Measurements from ENCODE around the gene GASK1A.

The GASK1A gene

DNA sequence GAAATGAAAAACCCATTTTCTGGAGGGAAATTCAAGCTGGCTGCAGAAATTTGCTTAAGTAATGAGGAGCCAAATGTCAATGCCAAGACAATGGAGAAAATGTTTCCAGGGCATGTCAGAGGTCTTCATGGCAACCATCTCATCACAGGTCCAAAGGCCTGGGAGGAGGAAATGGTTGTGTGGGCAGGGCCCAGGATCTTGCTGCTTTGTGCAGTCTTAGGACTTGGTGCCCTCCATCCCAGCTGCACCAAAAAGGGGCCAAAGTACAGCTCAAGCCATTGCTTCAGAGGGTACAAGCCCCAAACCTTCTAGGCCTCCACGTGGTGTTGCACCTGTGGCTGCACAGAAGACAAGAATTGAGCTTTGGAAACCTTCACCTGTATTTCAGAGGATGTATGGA is 67.5 kb downstream of the GASK1A start:
- Histone ChIP-seq H3K4me1 (ENCODE audit: control insufficient read depth, insufficient read depth, low read length) (no peaks in the 10 kb centered on the region), H3K27ac (ENCODE audit: extremely low read depth, low read depth, low read length) (no peak overlapping the region), H3K9me3 (ENCODE audit: control insufficient read depth, insufficient read depth, low read depth, low read length) (no peaks in the 10 kb centered on the region), H3K4me3 (ENCODE audit: low read depth, low read length) (no peak overlapping the region), H3K36me3 (ENCODE audit: control insufficient read depth in 2 of 2, insufficient read depth in 1 of 2, low read length in 2 of 2) (no peaks in the 10 kb centered on the region)
- no peak for TF ChIP-seq ZNF76 (tag by site-specific recombination; IDR thresholded peaks at IDR 0.05; ENCODE audit: borderline replicate concordance, low read depth)
- no peak for TF ChIP-seq PATZ1 (tag by site-specific recombination; IDR thresholded peaks at IDR 0.05)
- peak; percentile 59 for TF ChIP-seq ZNF585B (tag by site-specific recombination; IDR thresholded peaks at IDR 0.05)
- TF ChIP-seq ZNF449 (tag by site-specific recombination; IDR thresholded peaks at IDR 0.05) = no peak
- no peak for TF ChIP-seq ZNF366 (tag by site-specific recombination; conservative IDR thresholded peaks at IDR 0.05)
- TF ChIP-seq ZNF121 (tag by site-specific recombination; IDR thresholded peaks at IDR 0.05) = no peak
- TF ChIP-seq GFI1B (tag by site-specific recombination; IDR thresholded peaks at IDR 0.05) = no peak
- no peak for TF ChIP-seq TSHZ1 (tag by site-specific recombination; IDR thresholded peaks at IDR 0.05; ENCODE audit: borderline replicate concordance)
- ChIA-PET CTCF (no interaction called here), POLR2A (no interaction called here)

GRCh38 chr3:43048470-43048869 is 69.4 kb downstream of the GASK1A start:
- CTCF ChIA-PET = no interaction called here
- Histone ChIP-seq H3K9me3 (ENCODE audit: control insufficient read depth, insufficient read depth, low read depth, low read length) (no peaks in the 10 kb centered on the region), H3K27ac (ENCODE audit: extremely low read depth, low read depth, low read length) (no peak overlapping the region), H3K4me1 (ENCODE audit: control insufficient read depth, insufficient read depth, low read length) (no peaks in the 10 kb centered on the region), H3K36me3 (ENCODE audit: control insufficient read depth in 2 of 2, insufficient read depth in 1 of 2, low read length in 2 of 2) (no peaks in the 10 kb centered on the region), H3K4me3 (ENCODE audit: low read depth, low read length) (no peak overlapping the region)
- POLR2A ChIA-PET = no interaction called here
- TF ChIP-seq, protein P1, sequence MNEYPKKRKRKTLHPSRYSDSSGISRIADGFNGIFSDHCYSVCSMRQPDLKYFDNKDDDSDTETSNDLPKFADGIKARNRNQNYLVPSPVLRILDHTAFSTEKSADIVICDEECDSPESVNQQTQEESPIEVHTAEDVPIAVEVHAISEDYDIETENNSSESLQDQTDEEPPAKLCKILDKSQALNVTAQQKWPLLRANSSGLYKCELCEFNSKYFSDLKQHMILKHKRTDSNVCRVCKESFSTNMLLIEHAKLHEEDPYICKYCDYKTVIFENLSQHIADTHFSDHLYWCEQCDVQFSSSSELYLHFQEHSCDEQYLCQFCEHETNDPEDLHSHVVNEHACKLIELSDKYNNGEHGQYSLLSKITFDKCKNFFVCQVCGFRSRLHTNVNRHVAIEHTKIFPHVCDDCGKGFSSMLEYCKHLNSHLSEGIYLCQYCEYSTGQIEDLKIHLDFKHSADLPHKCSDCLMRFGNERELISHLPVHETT (tag by site-specific recombination; IDR thresholded peaks at IDR 0.05) = no peak
- no peak for TF ChIP-seq ZNF549 (tag by site-specific recombination; IDR thresholded peaks at IDR 0.05)
- no peak for TF ChIP-seq ZFP37 (tag by site-specific recombination; IDR thresholded peaks at IDR 0.05)
- TF ChIP-seq GLI2 (tag by site-specific recombination; IDR thresholded peaks at IDR 0.05; ENCODE audit: borderline replicate concordance, low read depth) = no peak
- no peak for TF ChIP-seq ZNF202 (tag by site-specific recombination; IDR thresholded peaks at IDR 0.05; ENCODE audit: borderline replicate concordance)
- TF ChIP-seq, protein P2, sequence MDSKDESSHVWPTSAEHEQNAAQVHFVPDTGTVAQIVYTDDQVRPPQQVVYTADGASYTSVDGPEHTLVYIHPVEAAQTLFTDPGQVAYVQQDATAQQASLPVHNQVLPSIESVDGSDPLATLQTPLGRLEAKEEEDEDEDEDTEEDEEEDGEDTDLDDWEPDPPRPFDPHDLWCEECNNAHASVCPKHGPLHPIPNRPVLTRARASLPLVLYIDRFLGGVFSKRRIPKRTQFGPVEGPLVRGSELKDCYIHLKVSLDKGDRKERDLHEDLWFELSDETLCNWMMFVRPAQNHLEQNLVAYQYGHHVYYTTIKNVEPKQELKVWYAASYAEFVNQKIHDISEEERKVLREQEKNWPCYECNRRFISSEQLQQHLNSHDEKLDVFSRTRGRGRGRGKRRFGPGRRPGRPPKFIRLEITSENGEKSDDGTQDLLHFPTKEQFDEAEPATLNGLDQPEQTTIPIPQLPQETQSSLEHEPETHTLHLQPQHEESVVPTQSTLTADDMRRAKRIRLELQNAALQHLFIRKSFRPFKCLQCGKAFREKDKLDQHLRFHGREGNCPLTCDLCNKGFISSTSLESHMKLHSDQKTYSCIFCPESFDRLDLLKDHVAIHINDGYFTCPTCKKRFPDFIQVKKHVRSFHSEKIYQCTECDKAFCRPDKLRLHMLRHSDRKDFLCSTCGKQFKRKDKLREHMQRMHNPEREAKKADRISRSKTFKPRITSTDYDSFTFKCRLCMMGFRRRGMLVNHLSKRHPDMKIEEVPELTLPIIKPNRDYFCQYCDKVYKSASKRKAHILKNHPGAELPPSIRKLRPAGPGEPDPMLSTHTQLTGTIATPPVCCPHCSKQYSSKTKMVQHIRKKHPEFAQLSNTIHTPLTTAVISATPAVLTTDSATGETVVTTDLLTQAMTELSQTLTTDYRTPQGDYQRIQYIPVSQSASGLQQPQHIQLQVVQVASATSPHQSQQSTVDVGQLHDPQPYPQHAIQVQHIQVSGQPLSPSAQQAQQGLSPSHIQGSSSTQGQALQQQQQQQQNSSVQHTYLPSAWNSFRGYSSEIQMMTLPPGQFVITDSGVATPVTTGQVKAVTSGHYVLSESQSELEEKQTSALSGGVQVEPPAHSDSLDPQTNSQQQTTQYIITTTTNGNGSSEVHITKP (tag by site-specific recombination; IDR thresholded peaks at IDR 0.05) = no peak
- TF ChIP-seq SP3 (tag by site-specific recombination; IDR thresholded peaks at IDR 0.05) = no peak
- no peak for TF ChIP-seq ZNF571 (tag by site-specific recombination; IDR thresholded peaks at IDR 0.05)
- TF ChIP-seq MZF1 (tag by site-specific recombination; IDR thresholded peaks at IDR 0.05; ENCODE audit: borderline replicate concordance) = no peak
- TF ChIP-seq, protein P3, sequence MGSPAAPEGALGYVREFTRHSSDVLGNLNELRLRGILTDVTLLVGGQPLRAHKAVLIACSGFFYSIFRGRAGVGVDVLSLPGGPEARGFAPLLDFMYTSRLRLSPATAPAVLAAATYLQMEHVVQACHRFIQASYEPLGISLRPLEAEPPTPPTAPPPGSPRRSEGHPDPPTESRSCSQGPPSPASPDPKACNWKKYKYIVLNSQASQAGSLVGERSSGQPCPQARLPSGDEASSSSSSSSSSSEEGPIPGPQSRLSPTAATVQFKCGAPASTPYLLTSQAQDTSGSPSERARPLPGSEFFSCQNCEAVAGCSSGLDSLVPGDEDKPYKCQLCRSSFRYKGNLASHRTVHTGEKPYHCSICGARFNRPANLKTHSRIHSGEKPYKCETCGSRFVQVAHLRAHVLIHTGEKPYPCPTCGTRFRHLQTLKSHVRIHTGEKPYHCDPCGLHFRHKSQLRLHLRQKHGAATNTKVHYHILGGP (tag by site-specific recombination; IDR thresholded peaks at IDR 0.05) = no peak
- TF ChIP-seq SETDB1 (IDR thresholded peaks at IDR 0.05; ENCODE audit: insufficient read length, low read length) = no peak
- TF ChIP-seq ZNF707 (tag by site-specific recombination; IDR thresholded peaks at IDR 0.05) = no peak
- no peak for TF ChIP-seq SCRT1 (tag by site-specific recombination; IDR thresholded peaks at IDR 0.05; ENCODE audit: borderline replicate concordance)
